ENCODE data around the gene EEF1A2.

The EEF1A2 gene

GRCh38 chr20:63440366-63440955 is 58.4 kb downstream of the EEF1A2 start:
- in situ Hi-C loops (cut with MboI; ENCODE audit: low sequenced_read_pairs) = no loop called here

- in situ Hi-C loops (cut with MboI; ENCODE audit: low sequenced_read_pairs) = no loop called here
These were observed 59.0 kb downstream of the EEF1A2 start for GRCh38 chr20:63439866-63440265.

GRCh38 chr20:63438121-63438520 is 60.8 kb downstream of the EEF1A2 start:
- in situ Hi-C loops (cut with MboI; ENCODE audit: low sequenced_read_pairs) = no loop called here
